ENCODE results near the gene CRYBG1. TPM values are rescaled to one million over a fixed set of nuclear protein-coding genes. Genes with fewer than 3 reads are reported as not detected.

CRYBG1 gene
- polyA plus RNA-seq, 2 of the 4 experiments (the other 2 are of a cell fraction), result 0.31 to 0.37 TPM

- CTCF ChIA-PET, result no interaction called here
- Histone ChIP-seq H3K4me1 (no peaks in the 10 kb centered on the region; the same call in 2 of the 3 replicates), H3K9me3 (no peaks in the 10 kb centered on the region), H3K4me2 (no peak overlapping the region), H3K4me3 (no peak overlapping the region), H3K27ac (no peak overlapping the region)
- ATAC-seq (no peak), FAIRE-seq (no peak), DNase-seq (ENCODE audit: low read depth in 1 of 2, low spot score in 1 of 2) (no peak)
- 86% methylated on average over 2 of the region's 2 CpGs for WGBS (ENCODE audit: missing lambda C conversion rate)
- no peak for TF ChIP-seq NFE2L2 (conservative IDR thresholded peaks at IDR 0.05; ENCODE audit: low read length)
- no peak for TF ChIP-seq FOSL2 (IDR thresholded peaks at IDR 0.05)
- no peak for TF ChIP-seq FOSL2 (CRISPR knock-in tag; IDR thresholded peaks at IDR 0.05)
- TF ChIP-seq ZFP36 (IDR thresholded peaks at IDR 0.05; ENCODE audit: borderline replicate concordance, partially characterized antibody), result no peak
- TF ChIP-seq GATA3 (IDR thresholded peaks at IDR 0.05; ENCODE audit: borderline replicate concordance), result no peak
- no peak for TF ChIP-seq RAD21 (conservative IDR thresholded peaks at IDR 0.05 in 1 of 2, IDR thresholded peaks at IDR 0.05 in 1 of 2)
- no peak for TF ChIP-seq CHD4 (IDR thresholded peaks at IDR 0.05; ENCODE audit: borderline replicate concordance)
- no peak for TF ChIP-seq RARB (CRISPR knock-in tag; IDR thresholded peaks at IDR 0.05)
- no peak for TF ChIP-seq MAZ (IDR thresholded peaks at IDR 0.05; ENCODE audit: borderline replicate concordance, low read depth, low read length)
- TF ChIP-seq, protein P1, sequence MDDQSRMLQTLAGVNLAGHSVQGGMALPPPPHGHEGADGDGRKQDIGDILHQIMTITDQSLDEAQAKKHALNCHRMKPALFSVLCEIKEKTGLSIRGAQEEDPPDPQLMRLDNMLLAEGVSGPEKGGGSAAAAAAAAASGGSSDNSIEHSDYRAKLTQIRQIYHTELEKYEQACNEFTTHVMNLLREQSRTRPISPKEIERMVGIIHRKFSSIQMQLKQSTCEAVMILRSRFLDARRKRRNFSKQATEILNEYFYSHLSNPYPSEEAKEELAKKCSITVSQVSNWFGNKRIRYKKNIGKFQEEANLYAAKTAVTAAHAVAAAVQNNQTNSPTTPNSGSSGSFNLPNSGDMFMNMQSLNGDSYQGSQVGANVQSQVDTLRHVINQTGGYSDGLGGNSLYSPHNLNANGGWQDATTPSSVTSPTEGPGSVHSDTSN (IDR thresholded peaks at IDR 0.05), result no peak
- no peak for TF ChIP-seq FOXS1 (CRISPR knock-in tag; IDR thresholded peaks at IDR 0.05)
- TF ChIP-seq CBX2 (IDR thresholded peaks at IDR 0.05; ENCODE audit: borderline replicate concordance, low read depth), result no peak
- TF ChIP-seq, protein P2, sequence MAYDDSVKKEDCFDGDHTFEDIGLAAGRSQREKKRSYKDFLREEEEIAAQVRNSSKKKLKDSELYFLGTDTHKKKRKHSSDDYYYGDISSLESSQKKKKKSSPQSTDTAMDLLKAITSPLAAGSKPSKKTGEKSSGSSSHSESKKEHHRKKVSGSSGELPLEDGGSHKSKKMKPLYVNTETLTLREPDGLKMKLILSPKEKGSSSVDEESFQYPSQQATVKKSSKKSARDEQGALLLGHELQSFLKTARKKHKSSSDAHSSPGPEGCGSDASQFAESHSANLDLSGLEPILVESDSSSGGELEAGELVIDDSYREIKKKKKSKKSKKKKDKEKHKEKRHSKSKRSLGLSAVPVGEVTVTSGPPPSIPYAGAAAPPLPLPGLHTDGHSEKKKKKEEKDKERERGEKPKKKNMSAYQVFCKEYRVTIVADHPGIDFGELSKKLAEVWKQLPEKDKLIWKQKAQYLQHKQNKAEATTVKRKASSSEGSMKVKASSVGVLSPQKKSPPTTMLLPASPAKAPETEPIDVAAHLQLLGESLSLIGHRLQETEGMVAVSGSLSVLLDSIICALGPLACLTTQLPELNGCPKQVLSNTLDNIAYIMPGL (CRISPR knock-in tag; IDR thresholded peaks at IDR 0.05; ENCODE audit: borderline replicate concordance), result no peak
- TF ChIP-seq, protein P3, sequence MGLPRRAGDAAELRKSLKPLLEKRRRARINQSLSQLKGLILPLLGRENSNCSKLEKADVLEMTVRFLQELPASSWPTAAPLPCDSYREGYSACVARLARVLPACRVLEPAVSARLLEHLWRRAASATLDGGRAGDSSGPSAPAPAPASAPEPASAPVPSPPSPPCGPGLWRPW (IDR thresholded peaks at IDR 0.05), result no peak
- TF ChIP-seq ZNF302 (CRISPR knock-in tag; IDR thresholded peaks at IDR 0.05), result no peak
- POLR2A ChIA-PET, result no interaction called here
Observed at GRCh38 chr6:106468935-106469334, 108.4 kb downstream of the CRYBG1 start.

DNA sequence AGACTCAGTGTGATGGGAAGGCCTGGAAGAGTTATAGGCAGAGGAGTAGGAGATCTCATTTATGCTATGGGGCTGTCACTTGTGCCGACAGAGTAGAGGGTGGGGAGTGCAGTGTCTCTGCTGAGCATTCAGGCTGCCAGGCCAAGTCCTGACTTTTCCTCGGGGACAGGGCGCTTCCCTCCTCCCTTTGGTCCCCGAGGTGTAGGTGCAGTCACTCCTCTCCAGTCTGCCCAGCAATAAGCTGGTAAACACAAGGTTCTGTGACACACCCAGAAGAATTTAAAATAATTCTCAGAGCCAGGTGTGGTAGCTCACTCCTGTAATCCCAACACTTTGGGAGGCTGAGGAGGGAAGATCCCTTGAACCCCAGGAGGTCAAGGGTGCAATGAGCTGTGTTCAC lies 109.4 kb downstream of the CRYBG1 start:
- ChIA-PET POLR2A (no interaction called here), CTCF (no interaction called here)
- H3K4me2 ChIP-seq, result no peak overlapping the region
- no peak overlapping the region for H3K4me3 ChIP-seq
- FAIRE-seq, result no peak
- H3K27ac ChIP-seq, result no peak overlapping the region
- 20% methylated on average over 1 of the region's 4 CpGs for WGBS (ENCODE audit: missing lambda C conversion rate)
- H3K4me1 ChIP-seq, result peaks cover 6% of the 10 kb centered on the region; the same call in 2 of the 3 replicates
- H3K9me3 ChIP-seq, result no peaks in the 10 kb centered on the region
- no peak for TF ChIP-seq EP300 (IDR thresholded peaks at IDR 0.05)
- TF ChIP-seq POLR2AphosphoS2 (conservative IDR thresholded peaks at IDR 0.05; ENCODE audit: low read length), result no peak
- no peak for TF ChIP-seq KDM1A (IDR thresholded peaks at IDR 0.05; ENCODE audit: low read depth)
- no peak for TF ChIP-seq NR3C1 (IDR thresholded peaks at IDR 0.05)
- no peak for TF ChIP-seq RFX5 (IDR thresholded peaks at IDR 0.05)
- TF ChIP-seq POLR2A (IDR thresholded peaks at IDR 0.05; ENCODE audit: low read length), result no peak
- TF ChIP-seq CHD2 (IDR thresholded peaks at IDR 0.05; ENCODE audit: low read length, partially characterized antibody), result no peak
- TF ChIP-seq BHLHE40 (IDR thresholded peaks at IDR 0.05; ENCODE audit: low read depth, low read length), result no peak
- no peak for TF ChIP-seq PHF8 (IDR thresholded peaks at IDR 0.05; ENCODE audit: borderline replicate concordance, low read depth)
- no peak for TF ChIP-seq MAZ (IDR thresholded peaks at IDR 0.05; ENCODE audit: borderline replicate concordance, low read depth, low read length)
- TF ChIP-seq ZC3H11A (IDR thresholded peaks at IDR 0.05), result no peak
- no peak for TF ChIP-seq BCL3 (IDR thresholded peaks at IDR 0.05)
- no peak for TF ChIP-seq CBX8 (IDR thresholded peaks at IDR 0.05)
- no peak for TF ChIP-seq CEBPB (IDR thresholded peaks at IDR 0.05)
- TF ChIP-seq, protein P3 (IDR thresholded peaks at IDR 0.05), result no peak
- TF ChIP-seq, protein P4, sequence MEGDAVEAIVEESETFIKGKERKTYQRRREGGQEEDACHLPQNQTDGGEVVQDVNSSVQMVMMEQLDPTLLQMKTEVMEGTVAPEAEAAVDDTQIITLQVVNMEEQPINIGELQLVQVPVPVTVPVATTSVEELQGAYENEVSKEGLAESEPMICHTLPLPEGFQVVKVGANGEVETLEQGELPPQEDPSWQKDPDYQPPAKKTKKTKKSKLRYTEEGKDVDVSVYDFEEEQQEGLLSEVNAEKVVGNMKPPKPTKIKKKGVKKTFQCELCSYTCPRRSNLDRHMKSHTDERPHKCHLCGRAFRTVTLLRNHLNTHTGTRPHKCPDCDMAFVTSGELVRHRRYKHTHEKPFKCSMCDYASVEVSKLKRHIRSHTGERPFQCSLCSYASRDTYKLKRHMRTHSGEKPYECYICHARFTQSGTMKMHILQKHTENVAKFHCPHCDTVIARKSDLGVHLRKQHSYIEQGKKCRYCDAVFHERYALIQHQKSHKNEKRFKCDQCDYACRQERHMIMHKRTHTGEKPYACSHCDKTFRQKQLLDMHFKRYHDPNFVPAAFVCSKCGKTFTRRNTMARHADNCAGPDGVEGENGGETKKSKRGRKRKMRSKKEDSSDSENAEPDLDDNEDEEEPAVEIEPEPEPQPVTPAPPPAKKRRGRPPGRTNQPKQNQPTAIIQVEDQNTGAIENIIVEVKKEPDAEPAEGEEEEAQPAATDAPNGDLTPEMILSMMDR (IDR thresholded peaks at IDR 0.05), result no peak
- TF ChIP-seq HEYL (CRISPR knock-in tag; IDR thresholded peaks at IDR 0.05), result no peak
- ATAC-seq, result no peak
- no peak for DNase-seq (ENCODE audit: low read depth in 1 of 2, low spot score in 1 of 2)

Measured in A549 (cell line).